HG02885 (cell line): ENCODE measurements around the gene FGF9.

ENCODE experiments used
- ATAC-seq: cut with Tn5 transposase; IDR thresholded peaks from one replicate; pipeline ENCODE4 v1.9.1; 2021; ENCODE audit warnings: mild to moderate bottlenecking; ENCODE audit not compliant: unreplicated experiment, poor library complexity

FGF9 gene

DNA sequence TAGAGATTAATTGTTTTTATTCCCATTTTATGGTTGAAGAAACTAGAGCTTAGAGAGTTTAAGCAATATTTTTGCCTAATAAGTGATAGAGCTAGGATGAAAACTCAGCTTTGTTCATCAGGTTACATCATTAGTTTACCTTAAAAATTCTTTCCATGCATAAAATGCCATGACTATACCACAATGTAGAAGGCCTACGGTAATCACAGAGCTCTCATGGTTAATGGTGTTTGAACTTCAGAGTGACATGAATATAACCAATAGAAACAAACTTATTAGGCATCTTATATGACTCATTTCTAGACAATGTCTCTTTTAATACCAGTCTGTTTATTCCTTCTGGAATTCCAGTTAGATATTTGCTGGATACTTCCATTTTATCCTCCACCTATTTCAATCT, 78.5 kb downstream of the FGF9 start:
- ATAC-seq, result no peak

DNA sequence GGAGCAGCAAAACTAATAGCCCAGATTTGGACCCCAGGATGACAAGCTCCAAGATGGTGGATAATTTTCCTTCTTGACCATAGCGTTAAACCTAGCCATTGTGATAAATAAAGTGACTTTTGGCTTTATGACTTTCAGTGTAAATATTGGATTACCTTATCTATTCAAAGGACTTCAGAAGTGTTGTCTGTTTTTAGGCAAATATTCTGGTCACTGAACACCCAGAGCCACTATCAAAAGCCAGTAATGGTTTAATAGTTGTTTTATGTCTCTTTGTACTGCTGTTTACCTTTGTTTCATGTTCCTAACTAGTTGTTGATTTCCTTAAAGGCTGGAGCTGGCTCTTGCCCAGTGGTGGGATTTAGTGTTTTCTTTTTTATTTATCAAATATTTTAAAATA, 81.6 kb downstream of the FGF9 start:
- no peak for ATAC-seq

DNA sequence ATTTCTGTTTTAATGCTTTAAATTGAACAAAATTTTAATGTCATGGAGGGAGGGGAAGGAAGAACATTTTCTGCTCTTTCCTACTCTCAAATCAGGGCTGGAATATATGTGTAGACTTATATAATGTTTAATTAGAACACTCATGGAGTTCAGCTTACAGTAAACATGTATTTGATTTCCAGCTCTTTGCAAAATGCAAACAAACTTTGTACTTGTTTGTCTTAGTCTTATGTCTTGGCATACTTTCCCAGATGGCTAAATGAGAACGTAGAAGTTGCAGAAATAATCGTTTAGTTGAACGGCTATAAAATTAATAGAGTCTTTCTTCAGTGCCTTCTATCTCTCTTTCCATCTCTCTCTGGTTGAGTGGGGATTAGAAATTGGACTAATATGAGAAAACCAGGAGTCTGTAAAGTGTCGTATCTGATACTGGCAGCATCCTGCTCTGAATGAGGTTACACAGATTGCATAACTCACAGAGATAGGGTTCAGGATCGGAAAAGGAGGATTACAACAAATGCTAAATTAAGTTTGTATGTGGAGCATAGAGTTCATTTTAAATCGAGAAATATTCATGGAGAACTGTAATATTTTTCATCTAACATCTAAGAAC, 82.3 kb downstream of the FGF9 start:
- no peak for ATAC-seq
